Putamen (tissue), 1 donor: Measurements from ENCODE around the gene TCF4.
A peak's percentile ranks its signal among the peaks of the same experiment; 100 is the strongest.

Experiments used
- DNase-seq: peaks from one replicate; pipeline ENCODE4 v3.0.0-alpha.2; 2016; ENCODE audit warnings: low spot score

TCF4 gene

GRCh38 chr18:55349685-55350084 lies 238.3 kb downstream of the TCF4 start:
- no peak for DNase-seq

GRCh38 chr18:55346961-55347740 lies 240.8 kb downstream of the TCF4 start:
- DNase-seq = no peak

- no peak for DNase-seq
These were observed 241.6 kb downstream of the TCF4 start for GRCh38 chr18:55346387-55346786.

DNA sequence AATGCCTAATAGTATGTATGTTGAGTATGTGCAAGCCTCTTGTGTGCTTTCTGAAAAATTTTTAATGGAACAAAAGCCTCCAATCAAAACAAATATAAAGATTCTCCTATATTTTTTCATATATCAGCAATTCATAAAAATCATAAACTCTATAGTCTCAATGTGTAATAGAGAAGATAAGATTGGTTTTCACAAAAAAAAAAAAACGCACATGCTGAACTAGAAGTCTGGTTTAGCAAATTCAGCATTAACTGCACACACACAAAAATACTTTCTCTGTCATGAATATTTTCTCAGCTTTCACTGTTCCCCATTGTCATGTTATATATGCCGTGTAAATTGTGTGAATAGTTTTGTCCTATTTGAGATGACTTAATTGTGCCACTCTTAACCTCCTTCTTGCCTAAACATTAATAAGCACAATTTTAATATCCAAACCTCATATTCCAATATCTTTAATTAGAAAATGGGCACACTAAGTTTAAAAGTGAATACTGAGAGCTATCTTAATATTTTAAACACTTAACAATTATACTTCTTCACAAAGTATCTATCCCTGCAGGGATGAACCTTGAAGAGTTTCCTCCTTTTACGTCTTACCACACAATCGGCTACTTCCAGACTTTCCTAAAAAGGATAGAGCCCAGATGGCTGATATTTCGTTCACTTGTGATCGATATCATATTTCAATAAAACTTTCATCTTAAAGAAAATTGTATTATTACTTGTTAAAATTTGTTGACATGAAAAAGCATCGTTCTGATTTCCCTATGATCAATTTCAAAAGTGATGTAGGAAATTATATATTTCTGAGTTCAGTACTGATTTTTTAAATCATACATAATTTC lies 242.7 kb downstream of the TCF4 start:
- DNase-seq = no peak

DNA sequence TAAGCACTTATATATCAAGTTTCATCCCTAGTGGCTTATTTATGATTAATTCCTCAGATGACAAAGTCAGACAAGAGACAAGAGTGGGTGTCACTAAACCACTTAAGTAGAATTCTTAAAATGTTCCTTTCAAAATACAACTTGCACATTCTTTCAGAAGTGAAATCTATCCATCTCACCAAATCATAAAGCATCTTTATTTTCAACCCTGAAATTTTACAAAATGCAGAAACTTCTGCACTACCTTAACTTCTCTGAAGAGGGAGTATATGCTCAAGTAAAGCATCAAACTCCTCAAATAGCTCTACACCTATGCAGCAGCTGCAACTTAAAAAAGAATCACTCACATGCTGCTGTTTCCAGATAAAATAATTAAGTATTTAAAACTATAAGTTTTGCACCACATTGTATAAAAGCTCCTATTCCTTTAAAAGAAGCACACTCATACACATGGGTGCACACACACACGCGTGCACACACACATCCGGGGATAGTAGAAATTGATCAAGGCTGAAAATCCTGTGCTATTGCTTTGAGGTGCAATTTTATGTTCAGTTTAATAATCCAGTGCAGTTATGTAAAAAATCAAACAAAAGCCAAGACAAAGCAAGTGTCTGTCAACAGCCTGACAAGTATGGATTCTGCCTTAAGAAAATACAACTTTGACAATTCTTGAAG lies 244.5 kb downstream of the TCF4 start:
- no peak for DNase-seq

DNA sequence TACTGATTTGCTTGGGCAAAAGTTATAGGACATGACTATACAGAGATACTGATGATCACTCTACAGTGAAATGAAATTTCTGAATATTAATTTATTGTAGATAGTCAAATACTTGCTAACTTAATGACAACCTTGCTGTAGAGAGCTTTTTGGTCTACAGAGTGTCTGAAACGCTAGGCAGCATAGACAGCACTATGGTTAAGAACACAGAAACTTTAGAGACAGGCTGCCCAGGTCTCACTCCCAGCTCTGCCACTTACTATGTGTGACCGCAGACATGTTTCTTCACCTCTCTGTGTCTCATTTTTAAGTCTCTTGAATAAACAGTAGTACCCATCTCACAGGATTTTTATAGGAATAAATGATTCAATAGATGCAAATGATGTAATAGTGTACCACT lies 247.0 kb downstream of the TCF4 start:
- no peak for DNase-seq

DNA sequence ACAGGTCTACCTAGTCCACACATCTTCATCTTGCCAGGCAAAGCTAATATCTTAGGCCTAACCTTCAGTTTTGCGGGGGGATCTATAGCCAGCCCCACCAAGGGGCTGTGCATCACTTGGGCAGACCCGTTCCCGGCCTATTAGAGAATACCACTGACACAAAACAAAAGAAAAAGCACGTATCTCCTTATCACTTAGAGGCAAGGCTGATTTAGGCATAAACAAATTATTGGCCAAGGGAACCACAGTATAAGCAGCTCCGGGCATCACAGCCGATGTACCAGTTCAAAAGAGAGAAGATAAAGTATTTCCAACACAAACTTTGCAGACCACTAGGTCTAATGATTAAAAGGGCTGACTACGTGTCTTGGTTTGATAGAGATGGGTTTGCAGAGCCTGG lies 248.0 kb downstream of the TCF4 start:
- no peak for DNase-seq

DNA sequence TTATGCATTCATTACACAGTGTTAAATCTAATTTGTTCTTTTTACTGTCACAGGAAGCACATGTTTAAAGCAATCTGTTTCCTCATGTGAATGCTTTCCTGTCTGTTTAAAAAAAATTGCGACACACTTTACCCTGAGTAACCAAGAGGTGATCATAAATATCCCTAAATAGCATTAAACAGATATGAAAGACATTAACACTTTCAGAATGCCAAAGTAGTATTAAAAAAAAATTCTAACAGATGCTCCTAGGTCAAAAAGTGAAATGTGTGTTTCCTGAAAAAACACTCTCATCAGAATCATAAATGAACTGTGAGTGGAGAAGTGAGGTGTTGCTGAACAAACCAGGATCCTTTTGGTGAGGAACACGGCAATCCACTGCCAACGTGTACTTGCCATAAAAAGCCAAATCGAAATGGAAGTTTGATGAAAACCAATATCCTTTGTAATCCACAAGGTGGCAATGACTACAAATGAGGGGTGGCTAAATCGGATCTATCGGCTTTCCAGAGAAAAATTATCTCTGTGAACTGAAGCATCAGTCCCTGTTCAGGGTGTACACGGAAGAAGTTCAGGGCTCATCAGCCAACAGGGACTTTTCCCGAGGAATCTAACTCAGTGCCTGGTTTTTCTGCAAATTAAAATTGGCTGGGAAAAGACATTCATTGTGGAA lies 248.9 kb downstream of the TCF4 start:
- no peak for DNase-seq

- peak; percentile 82 for DNase-seq
These were observed 250.0 kb downstream of the TCF4 start for GRCh38 chr18:55337908-55338521.

DNA sequence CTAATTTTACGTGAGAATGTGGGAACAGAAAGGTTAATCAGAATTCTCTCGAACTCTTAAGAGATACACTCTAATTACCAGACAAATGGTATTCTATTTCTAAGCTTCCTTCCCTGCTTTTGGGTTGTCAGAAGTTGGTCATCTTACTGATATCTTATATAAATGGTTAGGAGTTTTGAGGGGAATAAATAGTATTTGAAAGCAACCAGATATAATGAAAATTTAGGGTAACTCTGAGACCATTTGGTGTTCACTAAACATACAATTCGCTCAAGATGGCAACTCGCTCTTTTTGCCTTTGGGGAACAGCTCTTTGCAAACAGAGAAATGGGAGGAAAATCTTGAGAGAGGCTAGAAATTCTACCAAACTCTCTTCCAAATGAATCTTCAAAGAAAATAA lies 250.9 kb downstream of the TCF4 start:
- no peak for DNase-seq

DNA sequence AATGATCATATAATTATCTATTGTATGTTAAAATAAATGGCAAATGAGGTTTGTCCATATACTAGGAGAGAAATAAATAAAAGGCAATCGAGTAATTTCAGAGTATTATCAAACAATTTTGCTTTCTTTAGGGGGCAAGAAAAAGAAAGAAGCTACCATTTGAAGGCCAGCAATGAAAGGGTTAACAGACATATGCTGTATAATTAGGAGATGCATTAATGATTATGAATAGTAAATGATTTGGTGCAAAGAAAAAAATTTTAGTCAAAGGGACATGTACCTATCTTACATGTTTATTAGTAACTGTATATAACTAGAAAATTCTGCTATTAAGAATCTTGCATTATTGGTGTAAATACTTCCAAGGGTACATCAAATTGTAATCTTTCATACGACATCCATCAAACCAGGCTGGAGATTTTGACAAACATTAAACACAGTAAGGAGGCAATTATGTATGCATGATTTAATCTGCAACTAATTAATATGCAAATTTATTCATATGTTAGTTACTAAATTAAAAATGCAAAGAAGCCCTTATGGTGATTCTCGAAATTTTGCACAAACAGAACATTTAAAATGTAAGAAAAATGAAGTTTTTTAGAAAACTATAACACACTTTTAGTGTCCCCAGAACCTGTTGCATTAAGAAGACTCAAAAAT lies 251.4 kb downstream of the TCF4 start:
- no peak for DNase-seq

DNA sequence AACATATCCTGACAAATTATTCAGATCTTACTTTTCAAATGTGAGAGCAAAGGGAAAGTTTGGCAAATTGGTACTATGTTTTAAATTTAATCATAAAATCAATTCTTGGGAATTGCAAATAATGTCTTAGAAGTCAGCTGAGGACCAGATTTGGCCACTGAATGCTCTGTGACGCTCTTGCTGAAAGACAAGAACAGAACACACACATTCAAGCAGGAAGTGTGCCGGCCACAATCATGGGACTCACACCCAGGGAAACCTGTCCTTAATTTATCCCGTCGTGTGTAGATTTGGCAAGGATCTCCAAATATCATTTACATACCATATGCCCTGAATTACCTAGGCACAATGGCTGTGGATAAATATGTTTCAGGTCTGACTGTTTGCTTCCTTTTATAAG lies 253.1 kb downstream of the TCF4 start:
- no peak for DNase-seq

DNA sequence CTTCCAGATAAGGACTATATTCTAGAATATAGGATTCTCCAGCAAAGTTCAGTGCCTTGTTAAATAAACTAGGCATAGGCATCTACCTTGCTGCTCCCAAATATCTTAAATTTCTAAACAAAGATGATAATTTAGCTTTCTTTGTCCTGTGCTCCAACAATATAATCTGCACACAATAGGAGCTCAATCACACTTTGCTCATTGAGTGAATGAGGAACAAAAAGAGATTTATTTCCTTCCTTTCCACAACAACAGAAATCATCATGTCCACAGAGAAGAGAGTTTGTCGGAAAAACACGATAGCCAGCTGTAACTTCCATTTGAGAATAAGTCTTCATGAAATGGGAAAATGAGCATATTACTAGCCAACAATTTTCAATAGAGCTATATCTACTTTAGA lies 256.7 kb downstream of the TCF4 start:
- DNase-seq = no peak

- no peak for DNase-seq
These were observed 259.7 kb downstream of the TCF4 start for GRCh38 chr18:55328301-55328700.

DNA sequence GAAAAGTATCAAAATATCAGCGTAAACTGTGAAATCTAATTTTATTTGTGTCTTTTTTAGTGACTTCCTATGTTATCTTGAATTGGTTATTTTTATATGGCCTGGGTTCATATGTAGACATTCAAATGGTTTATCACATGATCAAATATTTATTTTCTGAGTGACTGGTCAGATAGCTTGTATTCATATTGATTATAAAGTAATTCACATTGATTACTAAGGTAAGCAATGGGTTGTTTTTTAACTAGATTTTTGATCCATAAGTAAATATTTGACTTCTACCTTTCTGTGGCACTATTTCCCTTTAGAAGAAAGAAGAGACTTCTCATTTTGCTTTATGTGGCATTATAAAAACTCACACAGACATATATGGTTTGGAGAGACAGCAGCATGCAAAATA lies 260.5 kb downstream of the TCF4 start:
- DNase-seq = no peak

- DNase-seq = no peak
These were observed 261.9 kb downstream of the TCF4 start for GRCh38 chr18:55326134-55326533.

DNA sequence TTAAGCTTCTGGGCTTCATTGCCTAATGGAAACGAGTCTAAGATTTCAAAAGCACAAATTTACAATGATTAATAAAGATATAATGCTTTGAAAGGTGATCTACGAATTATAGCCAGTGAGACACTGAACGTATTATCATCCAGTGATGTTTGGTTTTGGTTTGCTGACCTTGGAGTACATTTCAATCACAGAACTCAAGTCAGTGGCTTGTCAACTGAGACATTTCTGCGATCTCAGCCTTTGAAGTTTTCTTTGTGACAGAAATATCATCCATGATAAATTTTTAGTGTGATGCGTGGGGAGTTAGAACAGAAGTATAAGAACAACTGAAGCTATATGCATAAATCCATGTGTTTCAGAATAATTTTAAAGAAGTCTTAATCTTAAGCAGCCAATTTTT lies 263.8 kb downstream of the TCF4 start:
- DNase-seq = peak; percentile 44

DNA sequence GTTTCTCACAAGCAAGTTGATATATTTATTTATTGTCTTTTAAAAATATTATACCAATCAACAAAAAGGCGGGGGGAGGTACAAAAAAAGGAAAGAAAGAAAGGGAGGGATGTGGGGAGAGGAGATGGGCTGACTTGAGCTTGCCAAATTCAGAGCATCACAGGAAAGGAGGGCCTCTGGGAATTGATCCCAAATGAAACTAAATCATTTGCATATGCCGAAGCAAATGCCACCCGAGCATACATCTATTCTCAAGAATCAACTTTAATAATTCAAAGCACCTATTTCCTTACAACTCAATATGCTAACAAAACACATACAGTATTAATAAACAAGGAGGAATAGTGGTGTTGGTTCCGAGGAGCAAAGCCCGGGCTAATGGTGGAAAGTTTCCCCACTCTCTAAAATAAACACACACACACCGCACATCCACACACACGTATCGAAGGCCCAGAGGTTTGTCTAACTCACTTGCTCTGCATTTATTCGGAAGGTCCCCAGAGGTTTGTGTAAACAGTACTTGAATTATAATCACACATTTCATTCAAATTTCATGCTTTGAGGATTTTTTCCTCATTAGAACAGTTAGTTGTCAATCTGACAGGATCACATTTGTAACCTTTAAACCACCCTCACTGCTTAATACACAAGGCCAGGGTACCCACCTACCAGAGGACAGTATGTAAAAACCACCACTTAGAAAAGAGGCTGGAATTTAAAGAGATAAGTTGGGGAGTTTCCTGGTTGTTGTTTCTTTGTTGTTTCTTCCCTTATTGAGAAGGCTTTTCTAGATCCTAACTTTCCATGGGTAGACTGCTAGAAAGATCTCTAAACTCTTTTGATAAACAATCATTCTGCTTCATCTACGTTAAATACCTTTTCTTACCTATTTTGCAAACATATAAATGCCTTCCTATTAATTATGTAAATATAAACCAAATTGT lies 264.7 kb downstream of the TCF4 start:
- no peak for DNase-seq

- DNase-seq = peak; percentile 95
These were observed 265.7 kb downstream of the TCF4 start for GRCh38 chr18:55322178-55322735.
